Body of pancreas (tissue), 4 donors: ENCODE results near the gene U2AF1.
"Not testable (repeated sequence)": the region's sequence is repeated elsewhere in the genome, so short reads cannot be mapped to it uniquely, and the experiment has no call there.

Experiments used
- POLR2A ChIP-seq, 3 donors: fragments of 450-650 bp; IDR thresholded peaks; one replicate each; pipeline ENCODE4 v1.6.1; 2016; ENCODE audit warnings: antibody characterized with exemption in 3 of 3, mild to moderate bottlenecking in 2 of 3
- TF ChIP-seq, protein P1 (sequence below), 7 experiments: fragments of 450-650 bp in 4 of 7; fragments of 200-600 bp in 3 of 7; sonication (generic) in 3 of 7; IDR thresholded peaks; one replicate each; pipeline ENCODE4 v1.5.1; 2016 to 2019; ENCODE audit warnings: antibody characterized with exemption in 7 of 7

DNA sequence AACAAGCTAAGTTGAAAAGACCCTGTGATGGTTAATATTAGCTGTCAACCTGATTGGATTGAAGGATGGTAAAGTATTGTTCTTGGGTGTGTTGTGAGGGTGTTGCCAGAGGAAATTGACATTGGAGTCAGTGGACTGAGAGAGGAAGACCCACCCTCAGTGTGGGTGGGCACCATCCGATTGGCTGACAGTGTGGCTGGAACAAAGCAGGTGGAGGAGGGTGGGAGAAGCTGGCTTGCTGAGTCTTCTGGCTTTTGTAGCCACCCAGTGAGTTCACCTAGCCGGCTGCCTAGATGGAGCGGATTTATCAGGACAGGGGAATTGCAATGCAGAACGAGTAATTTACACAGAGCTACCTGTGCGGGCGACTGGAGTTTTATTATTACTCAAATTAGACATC is 7.1 kb upstream of the U2AF1 start:
- TF ChIP-seq, protein P1, sequence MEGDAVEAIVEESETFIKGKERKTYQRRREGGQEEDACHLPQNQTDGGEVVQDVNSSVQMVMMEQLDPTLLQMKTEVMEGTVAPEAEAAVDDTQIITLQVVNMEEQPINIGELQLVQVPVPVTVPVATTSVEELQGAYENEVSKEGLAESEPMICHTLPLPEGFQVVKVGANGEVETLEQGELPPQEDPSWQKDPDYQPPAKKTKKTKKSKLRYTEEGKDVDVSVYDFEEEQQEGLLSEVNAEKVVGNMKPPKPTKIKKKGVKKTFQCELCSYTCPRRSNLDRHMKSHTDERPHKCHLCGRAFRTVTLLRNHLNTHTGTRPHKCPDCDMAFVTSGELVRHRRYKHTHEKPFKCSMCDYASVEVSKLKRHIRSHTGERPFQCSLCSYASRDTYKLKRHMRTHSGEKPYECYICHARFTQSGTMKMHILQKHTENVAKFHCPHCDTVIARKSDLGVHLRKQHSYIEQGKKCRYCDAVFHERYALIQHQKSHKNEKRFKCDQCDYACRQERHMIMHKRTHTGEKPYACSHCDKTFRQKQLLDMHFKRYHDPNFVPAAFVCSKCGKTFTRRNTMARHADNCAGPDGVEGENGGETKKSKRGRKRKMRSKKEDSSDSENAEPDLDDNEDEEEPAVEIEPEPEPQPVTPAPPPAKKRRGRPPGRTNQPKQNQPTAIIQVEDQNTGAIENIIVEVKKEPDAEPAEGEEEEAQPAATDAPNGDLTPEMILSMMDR (IDR thresholded peaks at IDR 0.05) = not testable (repeated sequence)
- TF ChIP-seq POLR2A (IDR thresholded peaks at IDR 0.05) = not testable (repeated sequence)
